Motor neuron (in vitro differentiated cells): Measurements from ENCODE around the gene SULT1A3. TPM values are rescaled to one million over a fixed set of nuclear protein-coding genes. Genes with fewer than 3 reads are reported as not detected.
"Not testable (repeated sequence)": the region's sequence is repeated elsewhere in the genome, so short reads cannot be mapped to it uniquely, and the experiment has no call there.

Source experiments
- ATAC-seq, 8 experiments: fragments of 200-7000 bp; cut with Tn5 transposase; replicated peaks in 6 of 8; 2 replicates each; pipeline ENCODE4 v1.8.0; 2021; ENCODE audit warnings: mild to moderate bottlenecking in 8 of 8, moderate library complexity in 8 of 8
- H3K27ac ChIP-seq, 2 donors: fragments of 250-450 bp; sonication (Bioruptor Pico); 2 replicates each; pipeline ENCODE4 v1.9.0; 2021; ENCODE audit warnings: antibody characterized with exemption in 2 of 2, mild to moderate bottlenecking in 2 of 2, moderate library complexity in 1 of 2
- H3K4me1 ChIP-seq, 2 donors: fragments of 250-450 bp; sonication (Bioruptor Pico); replicated peaks in 1 of 2; 2 replicates each; pipeline ENCODE4 v1.6.1; 2021; ENCODE audit warnings: antibody characterized with exemption in 2 of 2, mild to moderate bottlenecking in 2 of 2, moderate library complexity in 1 of 2
- H3K4me3 ChIP-seq, 5 donors: fragments of 250-450 bp; sonication (Bioruptor Pico); 2 replicates each; pipeline ENCODE4 v1.9.0; 2021; ENCODE audit warnings: antibody characterized with exemption in 5 of 5, mild to moderate bottlenecking in 5 of 5, moderate library complexity in 4 of 5
- WGBS, 10 experiments: fragments of 450-650 bp; shearing (Covaris generic); methylation state at CpG; one replicate each; pipeline ENCODE4 v1.0.0; 2022; 5-methylcytosine and 5-hydroxymethylcytosine counted together
- in situ Hi-C, 9 experiments: fragments of 400-800 bp; cut with MboI; loops; one replicate each; pipeline ENCODE4 v1.15.0; 2021; ENCODE audit warnings: low sequenced_read_pairs in 9 of 9, low pct_unique_long_range_greater_than_20kb in 2 of 9; ENCODE audit not compliant: unreplicated experiment in 9 of 9
- total RNA-seq, 8 experiments: library from RNA; unstranded; fragments of 300-600 nt; gene quantifications; 2 replicates each; pipeline versions ENCODE4 v1.2.3 to v1.2.4, GENCODE V29; 2022

Gene SULT1A3
- total RNA-seq = 10 to 100 TPM in 4 of 8 experiments, 1 to 10 TPM in 4; 4.6 to 21.6 (median 9.3) TPM

- H3K4me1 ChIP-seq, in situ Hi-C loops, H3K4me3 ChIP-seq, H3K27ac ChIP-seq: not testable (repeated sequence)
- no CpG with 5 or more reads among the region's 3 CpGs for WGBS, 10 experiments
- peak in 3 of 8 experiments; percentile 39 to 59 (median 50) for ATAC-seq
Observed at GRCh38 chr16:30199049-30199448, at the start of gene SULT1A3. SULT1A3 (plus strand) TSS chr16:30199255; CDS start chr16:30200729, 1,474 bp downstream.

- no peak overlapping the region for H3K4me3 ChIP-seq
- H3K4me1 ChIP-seq = no peaks in the 10 kb centered on the region
- in situ Hi-C loops = no loop called here
- no peak for ATAC-seq
- no peak overlapping the region for H3K27ac ChIP-seq
- 63 to 100% (median 82%) methylated on average over 1 to 7 of the region's 7 CpGs; no CpG with 5 or more reads in 4 of the 10 experiments for WGBS, 10 experiments
Observed at GRCh38 chr16:30151091-30151490, 48.0 kb upstream of the SULT1A3 start.

- WGBS, 10 experiments = 73 to 96% (median 92%) methylated on average over 2 to 9 of the region's 9 CpGs; no CpG with 5 or more reads in 2 of the 10 experiments
- Histone ChIP-seq H3K27ac (no peak overlapping the region), H3K4me1 (no peaks in the 10 kb centered on the region), H3K4me3 (no peak overlapping the region)
- no peak for ATAC-seq
- in situ Hi-C loops = no loop called here
Observed at GRCh38 chr16:30152517-30152916, 46.5 kb upstream of the SULT1A3 start.

- in situ Hi-C loops = no loop called here
- H3K4me1 ChIP-seq = no peaks in the 10 kb centered on the region
- ATAC-seq = no peak
- no peak overlapping the region for H3K4me3 ChIP-seq
- whole genome bisulfite sequencing, 10 experiments = 58 to 100% (median 88%) methylated on average over 2 to 4 of the region's 5 CpGs; no CpG with 5 or more reads in 1 of the 10 experiments
- no peak overlapping the region for H3K27ac ChIP-seq
Observed at GRCh38 chr16:30155188-30155587, 43.9 kb upstream of the SULT1A3 start.

- ATAC-seq = no peak
- H3K4me1 ChIP-seq = no peaks in the 10 kb centered on the region
- H3K4me3 ChIP-seq = no peak overlapping the region
- 0 to 80% (median 47%) methylated on average over 1 of the region's 1 CpG; no CpG with 5 or more reads in 2 of the 10 experiments for WGBS, 10 experiments
- in situ Hi-C loops = no loop called here
- no peak overlapping the region for H3K27ac ChIP-seq
Observed at GRCh38 chr16:30157214-30157613, 41.8 kb upstream of the SULT1A3 start.

GRCh38 chr16:30163538-30163937, 35.5 kb upstream of the SULT1A3 start:
- ATAC-seq = no peak
- no peak overlapping the region for H3K27ac ChIP-seq
- in situ Hi-C loops = no loop called here

GRCh38 chr16:30166202-30166902, 32.7 kb upstream of the SULT1A3 start:
- no peak overlapping the region for H3K4me3 ChIP-seq
- no peak overlapping the region for H3K27ac ChIP-seq
- ATAC-seq = no peak
- in situ Hi-C loops = no loop called here
- WGBS, 10 experiments = 75 to 90% (median 85%) methylated on average over 1 to 10 of the region's 11 CpGs; no CpG with 5 or more reads in 2 of the 10 experiments
- no peaks in the 10 kb centered on the region for H3K4me1 ChIP-seq

More at GRCh38 chr16:30163538-30163937, 35.5 kb upstream of the SULT1A3 start:
- no peak overlapping the region for H3K4me3 ChIP-seq
- WGBS, 10 experiments = 33 to 100% (median 73%) methylated on average over 1 to 3 of the region's 3 CpGs; no CpG with 5 or more reads in 2 of the 10 experiments
- no peaks in the 10 kb centered on the region for H3K4me1 ChIP-seq

GRCh38 chr16:30168746-30169145, 30.3 kb upstream of the SULT1A3 start:
- ATAC-seq, in situ Hi-C loops, H3K4me1 ChIP-seq, H3K27ac ChIP-seq, H3K4me3 ChIP-seq: not testable (repeated sequence)
- WGBS, 10 experiments = no CpG with 5 or more reads among the region's 29 CpGs

- not testable (repeated sequence) for ATAC-seq
- WGBS, 10 experiments = no CpG with 5 or more reads among the region's 38 CpGs
Observed at GRCh38 chr16:30169416-30169815, 29.6 kb upstream of the SULT1A3 start.

GRCh38 chr16:30170145-30170544, 28.9 kb upstream of the SULT1A3 start:
- H3K4me3 ChIP-seq, H3K27ac ChIP-seq, in situ Hi-C loops, ATAC-seq, H3K4me1 ChIP-seq: not testable (repeated sequence)
- WGBS, 10 experiments = no CpG with 5 or more reads among the region's 31 CpGs

More at GRCh38 chr16:30169416-30169815, 29.6 kb upstream of the SULT1A3 start:
- H3K4me3 ChIP-seq, H3K27ac ChIP-seq, in situ Hi-C loops, H3K4me1 ChIP-seq: not testable (repeated sequence)

GRCh38 chr16:30173054-30173453, 26.0 kb upstream of the SULT1A3 start:
- H3K4me1 ChIP-seq = no peaks in the 10 kb centered on the region
- ATAC-seq = no peak
- H3K4me3 ChIP-seq = no peak overlapping the region
- WGBS, 10 experiments = 61 to 97% (median 83%) methylated on average over 2 to 7 of the region's 7 CpGs
- no peak overlapping the region for H3K27ac ChIP-seq
- in situ Hi-C loops = no loop called here

- 50 to 100% (median 80%) methylated on average over 1 to 4 of the region's 6 CpGs; no CpG with 5 or more reads in 1 of the 10 experiments for WGBS, 10 experiments
- ATAC-seq, in situ Hi-C loops, H3K27ac ChIP-seq, H3K4me3 ChIP-seq, H3K4me1 ChIP-seq: not testable (repeated sequence)
Observed at GRCh38 chr16:30176876-30177275, 22.2 kb upstream of the SULT1A3 start.

GRCh38 chr16:30179195-30179594, 19.9 kb upstream of the SULT1A3 start:
- Histone ChIP-seq H3K4me1 (peaks cover 0 to 6% of the 10 kb centered on the region in 2 donors), H3K27ac (no peak overlapping the region), H3K4me3 (no peak overlapping the region)
- in situ Hi-C loops = no loop called here
- WGBS, 10 experiments = 44 to 100% (median 90%) methylated on average over 1 to 4 of the region's 4 CpGs; no CpG with 5 or more reads in 1 of the 10 experiments
- ATAC-seq = no peak

- Histone ChIP-seq H3K4me1 (peaks cover 6 to 10% of the 10 kb centered on the region in 2 donors), H3K27ac (no peak overlapping the region), H3K4me3 (no peak overlapping the region)
- ATAC-seq = no peak
- 61 to 100% (median 74%) methylated on average over 1 to 5 of the region's 9 CpGs; no CpG with 5 or more reads in 4 of the 10 experiments for WGBS, 10 experiments
- in situ Hi-C loops = no loop called here
Observed at GRCh38 chr16:30179931-30180330, 19.1 kb upstream of the SULT1A3 start.
